Liver (tissue), 3 donors: Measurements from ENCODE around the gene FASTK.

ENCODE experiments used
- EGR1 ChIP-seq, 2 donors: IDR thresholded peaks; 2 replicates each; pipeline ENCODE4 v1.6.1; 2016 to 2018; ENCODE audit warnings: antibody characterized with exemption in 2 of 2, low read depth in 2 of 2
- FOXA2 ChIP-seq: IDR thresholded peaks from 2 replicates; pipeline ENCODE4 v1.6.1; 2016; ENCODE audit warnings: antibody characterized with exemption
- MAX ChIP-seq: IDR thresholded peaks from 2 replicates; pipeline ENCODE4 v1.6.1; 2016; ENCODE audit warnings: antibody characterized with exemption
- SP1 ChIP-seq: IDR thresholded peaks from 2 replicates; pipeline ENCODE4 v1.6.1; 2018; ENCODE audit warnings: antibody characterized with exemption, mild to moderate bottlenecking
- YY1 ChIP-seq: IDR thresholded peaks from 2 replicates; pipeline ENCODE4 v1.6.1; 2016; ENCODE audit warnings: antibody characterized with exemption, mild to moderate bottlenecking
- TF ChIP-seq, protein P1 (sequence below): fragments of 150-350 bp; IDR thresholded peaks from 2 replicates; pipeline ENCODE4 v1.5.1; 2017; ENCODE audit warnings: improper control_type of control experiment, low read depth, low read length; ENCODE audit not compliant: missing input control
- TF ChIP-seq, protein P2 (sequence below): IDR thresholded peaks from 2 replicates; pipeline ENCODE4 v1.6.1; 2016; ENCODE audit warnings: antibody characterized with exemption
- TF ChIP-seq, protein P3 (sequence below): IDR thresholded peaks from 2 replicates; pipeline ENCODE4 v1.6.1; 2016; ENCODE audit warnings: antibody characterized with exemption, mild to moderate bottlenecking
- donor health status: healthy.
- donor health status: healthy.

DNA sequence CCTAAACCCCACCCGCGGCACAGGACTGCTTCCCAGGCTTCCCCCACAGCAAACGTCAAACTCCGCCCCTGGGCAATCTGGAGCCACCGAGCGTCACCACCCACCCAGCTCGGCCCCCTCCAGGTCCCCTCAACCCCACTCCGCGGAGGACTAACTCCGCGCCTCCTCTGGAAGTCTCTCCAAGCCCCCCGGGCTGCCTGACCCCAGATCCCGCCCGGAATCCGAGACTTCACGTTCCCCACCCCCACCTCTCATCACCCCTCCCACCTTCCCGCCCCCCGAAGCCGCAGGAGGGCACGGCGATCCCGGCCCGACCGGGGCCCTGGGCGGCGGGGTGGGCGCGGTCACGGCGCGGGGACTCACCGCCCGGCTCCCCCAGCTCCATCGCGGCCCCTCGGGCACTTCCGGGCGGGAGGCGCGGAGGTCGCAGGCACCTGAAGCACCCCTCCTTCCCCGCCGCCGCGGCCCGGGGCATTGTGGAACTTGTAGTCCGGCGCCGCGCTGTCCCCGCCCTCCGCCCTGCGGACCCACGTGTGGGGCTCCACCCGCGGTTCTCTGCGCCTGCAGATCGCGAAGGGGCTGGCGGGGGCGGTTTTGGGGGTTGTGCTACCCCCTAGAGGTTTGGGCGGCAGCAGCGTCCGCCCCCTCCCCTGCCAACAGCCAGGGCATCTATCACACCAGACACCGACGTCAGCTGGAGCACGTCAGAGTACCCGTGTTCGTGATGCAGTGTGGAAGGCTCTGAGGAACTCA, 2.6 kb upstream of the FASTK start, which contains the start of gene TMUB1:
- TF ChIP-seq, protein P1, sequence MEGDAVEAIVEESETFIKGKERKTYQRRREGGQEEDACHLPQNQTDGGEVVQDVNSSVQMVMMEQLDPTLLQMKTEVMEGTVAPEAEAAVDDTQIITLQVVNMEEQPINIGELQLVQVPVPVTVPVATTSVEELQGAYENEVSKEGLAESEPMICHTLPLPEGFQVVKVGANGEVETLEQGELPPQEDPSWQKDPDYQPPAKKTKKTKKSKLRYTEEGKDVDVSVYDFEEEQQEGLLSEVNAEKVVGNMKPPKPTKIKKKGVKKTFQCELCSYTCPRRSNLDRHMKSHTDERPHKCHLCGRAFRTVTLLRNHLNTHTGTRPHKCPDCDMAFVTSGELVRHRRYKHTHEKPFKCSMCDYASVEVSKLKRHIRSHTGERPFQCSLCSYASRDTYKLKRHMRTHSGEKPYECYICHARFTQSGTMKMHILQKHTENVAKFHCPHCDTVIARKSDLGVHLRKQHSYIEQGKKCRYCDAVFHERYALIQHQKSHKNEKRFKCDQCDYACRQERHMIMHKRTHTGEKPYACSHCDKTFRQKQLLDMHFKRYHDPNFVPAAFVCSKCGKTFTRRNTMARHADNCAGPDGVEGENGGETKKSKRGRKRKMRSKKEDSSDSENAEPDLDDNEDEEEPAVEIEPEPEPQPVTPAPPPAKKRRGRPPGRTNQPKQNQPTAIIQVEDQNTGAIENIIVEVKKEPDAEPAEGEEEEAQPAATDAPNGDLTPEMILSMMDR, result no peak
- TF ChIP-seq FOXA2, result no peak
- TF ChIP-seq MAX, result no peak
- TF ChIP-seq, protein P2, sequence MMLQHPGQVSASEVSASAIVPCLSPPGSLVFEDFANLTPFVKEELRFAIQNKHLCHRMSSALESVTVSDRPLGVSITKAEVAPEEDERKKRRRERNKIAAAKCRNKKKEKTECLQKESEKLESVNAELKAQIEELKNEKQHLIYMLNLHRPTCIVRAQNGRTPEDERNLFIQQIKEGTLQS, result no peak
- TF ChIP-seq SP1, result no peak
- TF ChIP-seq, protein P3, sequence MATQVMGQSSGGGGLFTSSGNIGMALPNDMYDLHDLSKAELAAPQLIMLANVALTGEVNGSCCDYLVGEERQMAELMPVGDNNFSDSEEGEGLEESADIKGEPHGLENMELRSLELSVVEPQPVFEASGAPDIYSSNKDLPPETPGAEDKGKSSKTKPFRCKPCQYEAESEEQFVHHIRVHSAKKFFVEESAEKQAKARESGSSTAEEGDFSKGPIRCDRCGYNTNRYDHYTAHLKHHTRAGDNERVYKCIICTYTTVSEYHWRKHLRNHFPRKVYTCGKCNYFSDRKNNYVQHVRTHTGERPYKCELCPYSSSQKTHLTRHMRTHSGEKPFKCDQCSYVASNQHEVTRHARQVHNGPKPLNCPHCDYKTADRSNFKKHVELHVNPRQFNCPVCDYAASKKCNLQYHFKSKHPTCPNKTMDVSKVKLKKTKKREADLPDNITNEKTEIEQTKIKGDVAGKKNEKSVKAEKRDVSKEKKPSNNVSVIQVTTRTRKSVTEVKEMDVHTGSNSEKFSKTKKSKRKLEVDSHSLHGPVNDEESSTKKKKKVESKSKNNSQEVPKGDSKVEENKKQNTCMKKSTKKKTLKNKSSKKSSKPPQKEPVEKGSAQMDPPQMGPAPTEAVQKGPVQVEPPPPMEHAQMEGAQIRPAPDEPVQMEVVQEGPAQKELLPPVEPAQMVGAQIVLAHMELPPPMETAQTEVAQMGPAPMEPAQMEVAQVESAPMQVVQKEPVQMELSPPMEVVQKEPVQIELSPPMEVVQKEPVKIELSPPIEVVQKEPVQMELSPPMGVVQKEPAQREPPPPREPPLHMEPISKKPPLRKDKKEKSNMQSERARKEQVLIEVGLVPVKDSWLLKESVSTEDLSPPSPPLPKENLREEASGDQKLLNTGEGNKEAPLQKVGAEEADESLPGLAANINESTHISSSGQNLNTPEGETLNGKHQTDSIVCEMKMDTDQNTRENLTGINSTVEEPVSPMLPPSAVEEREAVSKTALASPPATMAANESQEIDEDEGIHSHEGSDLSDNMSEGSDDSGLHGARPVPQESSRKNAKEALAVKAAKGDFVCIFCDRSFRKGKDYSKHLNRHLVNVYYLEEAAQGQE, result no peak
- TF ChIP-seq YY1, result no peak
- TF ChIP-seq EGR1 (IDR thresholded peaks at IDR 0.05; ENCODE audit: low read depth in 2 of 2), result no peak
